Spinal cord (tissue), 10 donors: Measurements from ENCODE around the gene FAT2. TPM values are rescaled to one million over a fixed set of nuclear protein-coding genes. Genes with fewer than 3 reads are reported as not detected.

ENCODE experiments used
- DNase-seq, 6 donors: peaks; one replicate each; pipeline versions ENCODE4 v3.0.0 to v3.0.0-alpha.2; 2013 to 2015; ENCODE audit warnings: low spot score in 6 of 6, low read depth in 4 of 6
- H3K27ac ChIP-seq: one replicate; pipeline ENCODE4 v1.5.1; 2013; ENCODE audit warnings: low read depth, low read length, control low read depth
- H3K27me3 ChIP-seq: one replicate; pipeline ENCODE4 v1.6.1; 2013; ENCODE audit warnings: low read length; ENCODE audit not compliant: control insufficient read depth, insufficient read depth
- H3K36me3 ChIP-seq: one replicate; pipeline ENCODE4 v1.6.1; 2013; ENCODE audit warnings: low read length; ENCODE audit not compliant: control insufficient read depth, insufficient read depth
- H3K4me1 ChIP-seq: one replicate; pipeline ENCODE4 v1.6.1; 2013; ENCODE audit warnings: low read length; ENCODE audit not compliant: control insufficient read depth, insufficient read depth
- H3K4me3 ChIP-seq: one replicate; pipeline ENCODE4 v1.5.1; 2013; ENCODE audit warnings: low read depth, low read length, control low read depth
- H3K9me3 ChIP-seq: one replicate; pipeline ENCODE4 v1.6.1; 2013; ENCODE audit warnings: low read length; ENCODE audit not compliant: control insufficient read depth, insufficient read depth
- WGBS: methylation state at CpG from one replicate; pipeline ENCODE4 v1.1.5; 2013; ENCODE audit warnings: missing lambda C conversion rate; ENCODE audit not compliant: insufficient coverage; 5-methylcytosine and 5-hydroxymethylcytosine counted together
- polyA plus RNA-seq, 2 donors: library from polyadenylated mRNA; unstranded; fragments of 120-200 nt; gene quantifications; one replicate each; pipeline ENCODE4 v1.2.1, GENCODE V29; 2013; ENCODE audit not compliant: insufficient read length in 2 of 2
- total RNA-seq, 2 donors: library from RNA; depleted of rRNA in 1 of 2; stranded (reverse); fragments of 120-200 nt in 1 of 2; fragments of >200 nt in 1 of 2; gene quantifications; one replicate each; pipeline versions ENCODE4 v1.2.3 to v1.2.4, GENCODE V29; 2013 to 2014
- donor health status: healthy.

FAT2 gene
- total and polyA plus RNA-seq, 4 donors: 0.82 to 32.6 (median 4.2) TPM

- H3K4me1 ChIP-seq: no peaks in the 10 kb centered on the region
- 93% methylated on average over 11 of the region's 11 CpGs for WGBS
- H3K4me3 ChIP-seq: no peak overlapping the region
- H3K36me3 ChIP-seq: no peaks in the 10 kb centered on the region
- H3K9me3 ChIP-seq: no peaks in the 10 kb centered on the region
- H3K27ac ChIP-seq: no peak overlapping the region
- no peaks in the 10 kb centered on the region for H3K27me3 ChIP-seq
- no peak for DNase-seq
These were observed 25.2 kb downstream of the FAT2 start for GRCh38 chr5:151565971-151566370.

- Histone ChIP-seq H3K4me1 (no peaks in the 10 kb centered on the region), H3K27me3 (no peaks in the 10 kb centered on the region), H3K4me3 (no peak overlapping the region), H3K9me3 (no peaks in the 10 kb centered on the region), H3K27ac (no peak overlapping the region), H3K36me3 (no peaks in the 10 kb centered on the region)
- DNase-seq: no peak
- 35% methylated on average over 2 of the region's 8 CpGs for WGBS
These were observed 29.0 kb downstream of the FAT2 start for GRCh38 chr5:151562019-151562707.

GRCh38 chr5:151557951-151558350 lies 33.2 kb downstream of the FAT2 start:
- Histone ChIP-seq H3K27me3 (no peaks in the 10 kb centered on the region), H3K9me3 (no peaks in the 10 kb centered on the region), H3K27ac (no peak overlapping the region), H3K4me1 (no peaks in the 10 kb centered on the region), H3K36me3 (no peaks in the 10 kb centered on the region), H3K4me3 (no peak overlapping the region)
- WGBS: 93% methylated on average over 1 of the region's 6 CpGs
- no peak for DNase-seq

- H3K9me3 ChIP-seq: no peaks in the 10 kb centered on the region
- H3K4me3 ChIP-seq: no peak overlapping the region
- H3K27me3 ChIP-seq: no peaks in the 10 kb centered on the region
- no peaks in the 10 kb centered on the region for H3K36me3 ChIP-seq
- no peak overlapping the region for H3K27ac ChIP-seq
- WGBS: no CpG with 5 or more reads among the region's 1 CpG
- no peaks in the 10 kb centered on the region for H3K4me1 ChIP-seq
- DNase-seq: no peak
These were observed 33.7 kb downstream of the FAT2 start for GRCh38 chr5:151557466-151557865.

GRCh38 chr5:151556806-151557205 lies 34.3 kb downstream of the FAT2 start:
- no peaks in the 10 kb centered on the region for H3K9me3 ChIP-seq
- H3K27me3 ChIP-seq: no peaks in the 10 kb centered on the region
- DNase-seq: no peak
- H3K36me3 ChIP-seq: no peaks in the 10 kb centered on the region
- H3K27ac ChIP-seq: no peak overlapping the region
- 71% methylated on average over 5 of the region's 6 CpGs for WGBS
- no peaks in the 10 kb centered on the region for H3K4me1 ChIP-seq
- no peak overlapping the region for H3K4me3 ChIP-seq

- H3K4me3 ChIP-seq: no peak overlapping the region
- DNase-seq: no peak
- WGBS: 91% methylated on average over 4 of the region's 4 CpGs
- no peaks in the 10 kb centered on the region for H3K9me3 ChIP-seq
- no peaks in the 10 kb centered on the region for H3K27me3 ChIP-seq
- no peaks in the 10 kb centered on the region for H3K36me3 ChIP-seq
- no peaks in the 10 kb centered on the region for H3K4me1 ChIP-seq
- H3K27ac ChIP-seq: no peak overlapping the region
These were observed 35.2 kb downstream of the FAT2 start for GRCh38 chr5:151555760-151556576.

- Histone ChIP-seq H3K4me1 (no peaks in the 10 kb centered on the region), H3K27ac (no peak overlapping the region), H3K4me3 (no peak overlapping the region), H3K36me3 (no peaks in the 10 kb centered on the region), H3K9me3 (no peaks in the 10 kb centered on the region), H3K27me3 (no peaks in the 10 kb centered on the region)
- DNase-seq: no peak
- 43% methylated on average over 1 of the region's 5 CpGs for WGBS
These were observed 37.4 kb downstream of the FAT2 start for GRCh38 chr5:151553695-151554094.

- H3K4me1 ChIP-seq: no peaks in the 10 kb centered on the region
- no peaks in the 10 kb centered on the region for H3K36me3 ChIP-seq
- H3K27ac ChIP-seq: no peak overlapping the region
- no peak for DNase-seq
- H3K4me3 ChIP-seq: no peak overlapping the region
- 96% methylated on average over 6 of the region's 10 CpGs for WGBS
- no peaks in the 10 kb centered on the region for H3K9me3 ChIP-seq
- H3K27me3 ChIP-seq: no peaks in the 10 kb centered on the region
These were observed 37.9 kb downstream of the FAT2 start for GRCh38 chr5:151553130-151553670.

GRCh38 chr5:151551985-151552384 lies 39.1 kb downstream of the FAT2 start:
- Histone ChIP-seq H3K36me3 (no peaks in the 10 kb centered on the region), H3K27ac (no peak overlapping the region), H3K27me3 (no peaks in the 10 kb centered on the region), H3K4me1 (no peaks in the 10 kb centered on the region), H3K4me3 (no peak overlapping the region), H3K9me3 (no peaks in the 10 kb centered on the region)
- no peak for DNase-seq
- WGBS: no CpG with 5 or more reads among the region's 3 CpGs
